ENCODE results near the gene SAMD4B.

The SAMD4B gene, protein sequence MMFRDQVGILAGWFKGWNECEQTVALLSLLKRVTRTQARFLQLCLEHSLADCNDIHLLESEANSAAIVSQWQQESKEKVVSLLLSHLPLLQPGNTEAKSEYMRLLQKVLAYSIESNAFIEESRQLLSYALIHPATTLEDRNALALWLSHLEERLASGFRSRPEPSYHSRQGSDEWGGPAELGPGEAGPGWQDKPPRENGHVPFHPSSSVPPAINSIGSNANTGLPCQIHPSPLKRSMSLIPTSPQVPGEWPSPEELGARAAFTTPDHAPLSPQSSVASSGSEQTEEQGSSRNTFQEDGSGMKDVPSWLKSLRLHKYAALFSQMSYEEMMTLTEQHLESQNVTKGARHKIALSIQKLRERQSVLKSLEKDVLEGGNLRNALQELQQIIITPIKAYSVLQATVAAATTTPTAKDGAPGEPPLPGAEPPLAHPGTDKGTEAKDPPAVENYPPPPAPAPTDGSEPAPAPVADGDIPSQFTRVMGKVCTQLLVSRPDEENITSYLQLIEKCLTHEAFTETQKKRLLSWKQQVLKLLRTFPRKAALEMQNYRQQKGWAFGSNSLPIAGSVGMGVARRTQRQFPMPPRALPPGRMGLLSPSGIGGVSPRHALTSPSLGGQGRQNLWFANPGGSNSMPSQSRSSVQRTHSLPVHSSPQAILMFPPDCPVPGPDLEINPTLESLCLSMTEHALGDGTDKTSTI

DNA sequence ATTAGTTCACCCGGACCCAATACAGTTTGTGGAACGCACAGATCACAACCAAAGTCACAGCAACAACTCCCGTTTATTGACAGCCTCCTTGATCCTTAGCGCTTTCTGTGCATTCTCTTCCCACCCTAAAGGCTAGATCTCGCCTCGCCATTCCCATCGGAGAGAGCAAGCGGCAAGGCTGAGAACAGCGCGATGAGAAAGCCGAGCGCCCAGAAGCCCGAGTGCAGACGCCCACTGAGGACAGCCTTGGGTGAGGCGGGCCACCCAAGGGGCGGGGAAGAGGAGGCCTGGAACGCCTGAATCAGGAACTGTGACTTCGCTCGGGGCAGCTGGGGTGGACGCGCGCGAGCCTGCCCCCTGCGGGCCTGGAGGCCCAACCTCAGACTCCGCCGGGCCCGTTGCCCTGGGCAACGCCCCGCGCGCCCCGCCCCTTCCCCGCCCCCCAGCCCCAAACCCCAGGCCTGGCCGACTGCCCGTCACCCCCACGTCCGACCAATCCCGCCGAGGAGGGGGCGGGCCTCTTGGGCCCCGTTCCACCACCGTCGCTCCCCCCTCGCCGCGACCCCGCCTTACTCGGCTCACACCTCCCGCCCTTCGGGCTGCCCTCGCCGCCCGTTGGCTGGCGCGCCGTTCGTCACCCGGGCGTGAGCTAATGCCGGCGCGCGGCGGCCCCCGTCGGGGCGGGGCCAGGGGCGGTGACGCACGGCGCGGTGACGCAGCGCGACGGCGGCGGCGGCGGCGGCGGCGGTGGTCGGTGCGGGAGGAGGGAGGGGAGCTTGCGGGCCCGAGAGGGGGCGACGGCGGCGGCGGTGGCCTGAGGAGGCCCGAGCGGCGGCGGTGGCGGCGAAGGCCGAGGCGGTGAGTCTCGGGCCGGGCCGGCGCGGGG, at the start of gene SAMD4B:
SAMD4B (plus strand) TSS at position 703 of the 886 bp plus-strand sequence. CDS start 14,473 bp downstream, outside the sequence.
- TF ChIP-seq, protein P1, sequence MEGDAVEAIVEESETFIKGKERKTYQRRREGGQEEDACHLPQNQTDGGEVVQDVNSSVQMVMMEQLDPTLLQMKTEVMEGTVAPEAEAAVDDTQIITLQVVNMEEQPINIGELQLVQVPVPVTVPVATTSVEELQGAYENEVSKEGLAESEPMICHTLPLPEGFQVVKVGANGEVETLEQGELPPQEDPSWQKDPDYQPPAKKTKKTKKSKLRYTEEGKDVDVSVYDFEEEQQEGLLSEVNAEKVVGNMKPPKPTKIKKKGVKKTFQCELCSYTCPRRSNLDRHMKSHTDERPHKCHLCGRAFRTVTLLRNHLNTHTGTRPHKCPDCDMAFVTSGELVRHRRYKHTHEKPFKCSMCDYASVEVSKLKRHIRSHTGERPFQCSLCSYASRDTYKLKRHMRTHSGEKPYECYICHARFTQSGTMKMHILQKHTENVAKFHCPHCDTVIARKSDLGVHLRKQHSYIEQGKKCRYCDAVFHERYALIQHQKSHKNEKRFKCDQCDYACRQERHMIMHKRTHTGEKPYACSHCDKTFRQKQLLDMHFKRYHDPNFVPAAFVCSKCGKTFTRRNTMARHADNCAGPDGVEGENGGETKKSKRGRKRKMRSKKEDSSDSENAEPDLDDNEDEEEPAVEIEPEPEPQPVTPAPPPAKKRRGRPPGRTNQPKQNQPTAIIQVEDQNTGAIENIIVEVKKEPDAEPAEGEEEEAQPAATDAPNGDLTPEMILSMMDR (IDR thresholded peaks at IDR 0.05; ENCODE audit: extremely low read depth, missing control alignments): peak; percentile 63
- DNase-seq (ENCODE audit: low spot score): peak; percentile 100

DNA sequence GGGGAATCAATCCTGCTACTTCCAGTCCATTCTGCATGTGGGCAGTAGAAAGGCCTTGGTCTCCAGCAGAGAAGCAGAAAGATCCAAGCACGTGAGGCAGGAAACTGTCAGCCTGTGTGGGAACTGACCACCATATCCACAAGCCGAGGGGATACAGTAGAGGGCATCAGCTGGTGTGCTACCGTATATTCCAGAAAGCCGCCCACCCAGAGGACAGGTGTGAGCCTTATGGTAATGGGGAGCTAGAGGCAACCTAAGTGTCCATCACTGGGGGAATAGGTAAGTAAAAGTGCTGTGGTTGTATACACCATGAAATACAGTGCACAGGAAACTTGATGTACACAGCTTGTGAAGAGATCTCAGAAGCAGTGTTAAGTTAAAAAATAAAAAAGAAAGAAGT, 48.8 kb upstream of the SAMD4B start:
- TF ChIP-seq, protein P1 (IDR thresholded peaks at IDR 0.05; ENCODE audit: extremely low read depth, missing control alignments): no peak
- no peak for DNase-seq (ENCODE audit: low spot score)

DNA sequence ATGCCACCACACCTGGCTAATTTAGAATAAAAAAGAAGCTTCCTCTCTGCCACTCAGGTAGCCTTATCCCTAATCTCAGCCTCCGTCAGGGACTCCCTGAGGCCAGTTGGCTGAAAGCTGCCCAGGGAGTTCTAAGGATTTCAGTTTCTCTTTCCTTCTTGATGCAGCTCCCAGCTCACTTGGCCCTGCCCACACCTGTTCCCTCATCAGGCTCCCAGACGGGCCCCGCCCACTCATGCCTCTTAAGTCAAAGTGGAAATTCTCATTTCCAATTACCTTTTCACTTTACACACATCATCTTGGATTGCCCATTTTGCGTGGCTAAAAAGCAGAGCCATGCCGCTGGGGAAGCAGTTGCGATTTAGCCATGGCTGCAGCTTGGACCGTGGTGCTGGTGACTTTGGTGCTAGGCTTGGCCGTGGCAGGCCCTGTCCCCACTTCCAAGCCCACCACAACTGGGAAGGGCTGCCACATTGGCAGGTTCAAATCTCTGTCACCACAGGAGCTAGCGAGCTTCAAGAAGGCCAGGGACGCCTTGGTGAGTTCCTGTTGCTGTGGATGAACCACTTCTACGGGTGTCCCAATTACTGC, 46.1 kb upstream of the SAMD4B start, which contains the start of gene IFNL1:
IFNL1 (plus strand) TSS at position 353 of the 591 bp plus-strand sequence; CDS start at position 368, 15 bp downstream.
- DNase-seq (ENCODE audit: low spot score): no peak
- TF ChIP-seq, protein P1 (IDR thresholded peaks at IDR 0.05; ENCODE audit: extremely low read depth, missing control alignments): no peak

DNA sequence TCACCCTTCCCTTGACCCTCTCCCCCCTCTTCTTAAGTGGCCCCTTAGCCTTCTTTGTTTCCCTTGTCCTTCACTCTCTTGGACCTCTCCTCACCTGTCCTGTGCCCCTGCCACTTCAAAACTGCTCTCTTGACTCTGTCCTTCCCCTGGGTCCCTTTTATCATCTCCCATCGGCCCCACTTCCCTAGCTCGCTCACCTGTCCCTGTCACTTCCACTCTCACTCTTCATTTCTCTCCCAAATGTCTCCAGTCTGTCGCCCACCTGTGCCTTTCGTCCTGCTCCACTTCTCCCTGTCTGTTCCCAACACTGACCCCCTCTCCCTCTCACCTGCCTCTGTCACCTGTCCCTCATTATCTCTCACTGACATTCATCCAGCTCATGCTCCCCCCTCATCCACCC, 45.3 kb upstream of the SAMD4B start:
- TF ChIP-seq, protein P1 (IDR thresholded peaks at IDR 0.05; ENCODE audit: extremely low read depth, missing control alignments): no peak
- DNase-seq (ENCODE audit: low spot score): no peak

DNA sequence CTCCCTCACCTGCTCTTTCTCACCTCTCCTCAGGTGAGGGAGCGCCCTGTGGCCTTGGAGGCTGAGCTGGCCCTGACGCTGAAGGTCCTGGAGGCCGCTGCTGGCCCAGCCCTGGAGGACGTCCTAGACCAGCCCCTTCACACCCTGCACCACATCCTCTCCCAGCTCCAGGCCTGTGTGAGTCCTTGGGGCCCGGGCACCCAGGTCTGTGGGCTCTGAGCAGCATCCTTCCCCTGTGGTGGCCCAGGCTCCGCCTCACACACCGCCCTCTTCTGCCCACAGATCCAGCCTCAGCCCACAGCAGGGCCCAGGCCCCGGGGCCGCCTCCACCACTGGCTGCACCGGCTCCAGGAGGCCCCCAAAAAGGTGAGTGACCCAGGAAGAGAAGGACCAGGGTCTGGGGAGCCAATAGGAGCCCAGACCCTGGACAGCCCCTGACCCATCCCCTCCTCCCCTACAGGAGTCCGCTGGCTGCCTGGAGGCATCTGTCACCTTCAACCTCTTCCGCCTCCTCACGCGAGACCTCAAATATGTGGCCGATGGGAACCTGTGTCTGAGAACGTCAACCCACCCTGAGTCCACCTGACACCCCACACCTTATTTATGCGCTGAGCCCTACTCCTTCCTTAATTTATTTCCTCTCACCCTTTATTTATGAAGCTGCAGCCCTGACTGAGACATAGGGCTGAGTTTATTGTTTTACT, 44.1 kb upstream of the SAMD4B start:
- TF ChIP-seq, protein P1 (IDR thresholded peaks at IDR 0.05; ENCODE audit: extremely low read depth, missing control alignments): no peak
- no peak for DNase-seq (ENCODE audit: low spot score)

DNA sequence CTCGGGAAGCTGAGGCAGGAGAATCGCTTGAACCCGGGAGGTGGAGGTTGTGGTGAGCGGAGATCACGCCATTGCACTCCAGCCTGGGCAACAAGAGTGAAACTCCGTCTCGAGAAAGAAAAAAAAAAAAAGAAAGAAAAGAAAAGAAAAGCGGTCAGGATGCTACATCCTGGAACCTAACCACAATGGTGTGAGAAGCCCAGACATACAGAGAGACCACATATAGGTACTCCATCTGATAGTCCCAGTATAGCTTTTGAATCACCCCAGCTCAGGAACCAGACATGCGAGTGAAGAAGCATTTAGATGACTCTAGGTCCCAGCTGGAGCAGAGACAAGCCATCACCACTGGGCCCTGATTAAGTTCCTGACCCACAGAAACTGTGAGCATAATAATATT, 42.8 kb upstream of the SAMD4B start:
- DNase-seq (ENCODE audit: low spot score): no peak
- TF ChIP-seq, protein P1 (IDR thresholded peaks at IDR 0.05; ENCODE audit: extremely low read depth, missing control alignments): no peak
